Measurements from ENCODE around the gene MYL2. TPM values are rescaled to one million over a fixed set of nuclear protein-coding genes. Genes with fewer than 3 reads are reported as not detected.

MYL2 gene
- total RNA-seq, 1 experiment from 2014 or later = not detected

- in situ Hi-C loops (cut with HindIII; ENCODE audit: low pct_unique_long_range_greater_than_20kb, low sequenced_read_pairs) = no loop called here
- no peak for DNase-seq (ENCODE audit: low read depth, low spot score)
Measured at GRCh38 chr12:110869026-110869425, 51.4 kb downstream of the MYL2 start.

- in situ Hi-C loops (cut with HindIII; ENCODE audit: low pct_unique_long_range_greater_than_20kb, low sequenced_read_pairs) = no loop called here
- DNase-seq (ENCODE audit: low read depth, low spot score) = no peak
Measured at GRCh38 chr12:110865521-110865920, 54.9 kb downstream of the MYL2 start.

- in situ Hi-C loops (cut with HindIII; ENCODE audit: low pct_unique_long_range_greater_than_20kb, low sequenced_read_pairs) = no loop called here
- DNase-seq (ENCODE audit: low read depth, low spot score) = no peak
Measured at GRCh38 chr12:110863161-110863560, 57.2 kb downstream of the MYL2 start.

- in situ Hi-C loops (cut with HindIII; ENCODE audit: low pct_unique_long_range_greater_than_20kb, low sequenced_read_pairs) = no loop called here
- DNase-seq (ENCODE audit: low read depth, low spot score) = peak; percentile 20
Measured at GRCh38 chr12:110862329-110862728, 58.0 kb downstream of the MYL2 start.

GRCh38 chr12:110861729-110862128 is 58.6 kb downstream of the MYL2 start:
- in situ Hi-C loops (cut with HindIII; ENCODE audit: low pct_unique_long_range_greater_than_20kb, low sequenced_read_pairs) = no loop called here
- no peak for DNase-seq (ENCODE audit: low read depth, low spot score)

Other genes starting within 250 kb of the MYL2 start
- gene HVCN1, start 231.5 kb downstream of the MYL2 start, total RNA-seq (2014; rRNA removed; shearing (Covaris generic)) = 2.1 TPM in 1 of 2 replicates, not detected in the other
- gene PPP1CC, start 177.7 kb downstream of the MYL2 start, total RNA-seq (2014; rRNA removed; shearing (Covaris generic)) = 197 and 208 TPM in 2 replicates
- gene CCDC63, start 73.6 kb downstream of the MYL2 start, total RNA-seq (2014; rRNA removed; shearing (Covaris generic)) = not detected in 2 replicates
- gene CUX2, start 113.6 kb upstream of the MYL2 start, total RNA-seq (2014; rRNA removed; shearing (Covaris generic)) = not detected in 2 replicates